Smooth muscle cell of the brain vasculature (primary cell): Measurements from ENCODE around the gene MAP2K5.

Experiments used
- DNase-seq: peaks from one replicate; pipeline ENCODE4 v3.0.0-alpha.2; 2012; ENCODE audit warnings: low read depth, low spot score

The MAP2K5 gene

GRCh38 chr15:67755936-67756335, 213.4 kb downstream of the MAP2K5 start:
- DNase-seq = no peak

- no peak for DNase-seq
Observed at GRCh38 chr15:67758619-67759300, 216.3 kb downstream of the MAP2K5 start.

GRCh38 chr15:67760901-67761300, 218.4 kb downstream of the MAP2K5 start:
- DNase-seq = no peak

GRCh38 chr15:67761343-67761742, 218.8 kb downstream of the MAP2K5 start:
- no peak for DNase-seq

GRCh38 chr15:67762610-67763368, 220.3 kb downstream of the MAP2K5 start:
- DNase-seq = no peak

- no peak for DNase-seq
Observed at GRCh38 chr15:67765701-67766100, 223.2 kb downstream of the MAP2K5 start.

- DNase-seq = no peak
Observed at GRCh38 chr15:67766968-67767367, 224.5 kb downstream of the MAP2K5 start.

GRCh38 chr15:67768313-67768977, 225.9 kb downstream of the MAP2K5 start:
- no peak for DNase-seq

- no peak for DNase-seq
Observed at GRCh38 chr15:67769497-67770357, 227.2 kb downstream of the MAP2K5 start.

- no peak for DNase-seq
Observed at GRCh38 chr15:67770358-67770628, 227.8 kb downstream of the MAP2K5 start.

- DNase-seq = no peak
Observed at GRCh38 chr15:67771189-67771800, 228.8 kb downstream of the MAP2K5 start.

- DNase-seq = no peak
Observed at GRCh38 chr15:67774626-67775025, 232.1 kb downstream of the MAP2K5 start.

GRCh38 chr15:67775250-67775649, 232.7 kb downstream of the MAP2K5 start:
- DNase-seq = no peak

- DNase-seq = no peak
Observed at GRCh38 chr15:67775998-67776397, 233.5 kb downstream of the MAP2K5 start.

GRCh38 chr15:67776600-67776999, 234.1 kb downstream of the MAP2K5 start:
- no peak for DNase-seq

- DNase-seq = no peak
Observed at GRCh38 chr15:67777071-67777470, 234.6 kb downstream of the MAP2K5 start.

- no peak for DNase-seq
Observed at GRCh38 chr15:67777773-67778172, 235.3 kb downstream of the MAP2K5 start.

GRCh38 chr15:67778968-67779548, 236.6 kb downstream of the MAP2K5 start:
- DNase-seq = no peak

- no peak for DNase-seq
Observed at GRCh38 chr15:67779549-67780111, 237.1 kb downstream of the MAP2K5 start.

- no peak for DNase-seq
Observed at GRCh38 chr15:67781061-67781460, 238.6 kb downstream of the MAP2K5 start.
